Glutamatergic neuron (in vitro differentiated cells): ENCODE results near the gene LTC4S. TPM values are rescaled to one million over a fixed set of nuclear protein-coding genes. Genes with fewer than 3 reads are reported as not detected.
"Not testable (repeated sequence)": the region's sequence is repeated elsewhere in the genome, so short reads cannot be mapped to it uniquely, and the experiment has no call there.

Experiments
- DNase-seq: peaks from one replicate; pipeline ENCODE4 v3.0.0; 2022
- H3K27ac Mint-ChIP-seq: one replicate; pipeline ENCODE4 v1.8.0; 2020; ENCODE audit warnings: mild to moderate bottlenecking, mixed read lengths, inconsistent platforms; ENCODE audit not compliant: unreplicated experiment
- H3K27me3 Mint-ChIP-seq: one replicate; pipeline ENCODE4 v1.8.0; 2020; ENCODE audit warnings: mild to moderate bottlenecking, moderate library complexity, mixed read lengths, inconsistent platforms; ENCODE audit not compliant: unreplicated experiment
- H3K36me3 Mint-ChIP-seq: one replicate; pipeline ENCODE4 v1.8.0; 2020; ENCODE audit warnings: mild to moderate bottlenecking, mixed read lengths, inconsistent platforms; ENCODE audit not compliant: unreplicated experiment
- H3K4me1 Mint-ChIP-seq: one replicate; pipeline ENCODE4 v1.8.0; 2020; ENCODE audit warnings: mild to moderate bottlenecking, low read depth, mixed read lengths, inconsistent platforms; ENCODE audit not compliant: unreplicated experiment
- H3K4me3 Mint-ChIP-seq: one replicate; pipeline ENCODE4 v1.8.0; 2020; ENCODE audit warnings: mild to moderate bottlenecking, mixed read lengths, inconsistent platforms; ENCODE audit not compliant: unreplicated experiment
- H3K9me3 Mint-ChIP-seq: one replicate; pipeline ENCODE4 v1.8.0; 2020; ENCODE audit warnings: mild to moderate bottlenecking, moderate library complexity, mixed read lengths, inconsistent platforms; ENCODE audit not compliant: unreplicated experiment
- total RNA-seq: library from RNA; stranded (reverse); fragmentation: NEBNext Ultra II Directional; extraction: Animal tissue kit (Norgen Biotek cat#: 25700); gene quantifications from one replicate; pipeline ENCODE4 v1.2.1, GENCODE V29; 2021; ENCODE audit not compliant: unreplicated experiment
- TF ChIP-seq, protein P1 (sequence below): fragments of 200-600 bp; sonication (generic); IDR thresholded peaks from one replicate; pipeline ENCODE4 v1.5.0; 2021; ENCODE audit not compliant: partially characterized antibody, unreplicated experiment

The LTC4S gene
- total RNA-seq, 1 donor from 2014 or later, result 0.91 TPM

- H3K4me1 Mint-ChIP-seq, result no peaks in the 10 kb centered on the region
- H3K36me3 Mint-ChIP-seq, result no peaks in the 10 kb centered on the region
- no peak overlapping the region for H3K4me3 Mint-ChIP-seq
- TF ChIP-seq, protein P1, sequence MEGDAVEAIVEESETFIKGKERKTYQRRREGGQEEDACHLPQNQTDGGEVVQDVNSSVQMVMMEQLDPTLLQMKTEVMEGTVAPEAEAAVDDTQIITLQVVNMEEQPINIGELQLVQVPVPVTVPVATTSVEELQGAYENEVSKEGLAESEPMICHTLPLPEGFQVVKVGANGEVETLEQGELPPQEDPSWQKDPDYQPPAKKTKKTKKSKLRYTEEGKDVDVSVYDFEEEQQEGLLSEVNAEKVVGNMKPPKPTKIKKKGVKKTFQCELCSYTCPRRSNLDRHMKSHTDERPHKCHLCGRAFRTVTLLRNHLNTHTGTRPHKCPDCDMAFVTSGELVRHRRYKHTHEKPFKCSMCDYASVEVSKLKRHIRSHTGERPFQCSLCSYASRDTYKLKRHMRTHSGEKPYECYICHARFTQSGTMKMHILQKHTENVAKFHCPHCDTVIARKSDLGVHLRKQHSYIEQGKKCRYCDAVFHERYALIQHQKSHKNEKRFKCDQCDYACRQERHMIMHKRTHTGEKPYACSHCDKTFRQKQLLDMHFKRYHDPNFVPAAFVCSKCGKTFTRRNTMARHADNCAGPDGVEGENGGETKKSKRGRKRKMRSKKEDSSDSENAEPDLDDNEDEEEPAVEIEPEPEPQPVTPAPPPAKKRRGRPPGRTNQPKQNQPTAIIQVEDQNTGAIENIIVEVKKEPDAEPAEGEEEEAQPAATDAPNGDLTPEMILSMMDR, result no peak
- no peak for DNase-seq
- no peak overlapping the region for H3K27ac Mint-ChIP-seq
- H3K9me3 Mint-ChIP-seq, result peaks cover 2% of the 10 kb centered on the region
- peaks cover 6% of the 10 kb centered on the region for H3K27me3 Mint-ChIP-seq
Observed at GRCh38 chr5:179788193-179788854, 5.5 kb upstream of the LTC4S start.

GRCh38 chr5:179789278-179789677, 4.5 kb upstream of the LTC4S start:
- not testable (repeated sequence) for H3K9me3 Mint-ChIP-seq, H3K27me3 Mint-ChIP-seq, DNase-seq, H3K36me3 Mint-ChIP-seq, H3K4me3 Mint-ChIP-seq, H3K27ac Mint-ChIP-seq, H3K4me1 Mint-ChIP-seq

DNA sequence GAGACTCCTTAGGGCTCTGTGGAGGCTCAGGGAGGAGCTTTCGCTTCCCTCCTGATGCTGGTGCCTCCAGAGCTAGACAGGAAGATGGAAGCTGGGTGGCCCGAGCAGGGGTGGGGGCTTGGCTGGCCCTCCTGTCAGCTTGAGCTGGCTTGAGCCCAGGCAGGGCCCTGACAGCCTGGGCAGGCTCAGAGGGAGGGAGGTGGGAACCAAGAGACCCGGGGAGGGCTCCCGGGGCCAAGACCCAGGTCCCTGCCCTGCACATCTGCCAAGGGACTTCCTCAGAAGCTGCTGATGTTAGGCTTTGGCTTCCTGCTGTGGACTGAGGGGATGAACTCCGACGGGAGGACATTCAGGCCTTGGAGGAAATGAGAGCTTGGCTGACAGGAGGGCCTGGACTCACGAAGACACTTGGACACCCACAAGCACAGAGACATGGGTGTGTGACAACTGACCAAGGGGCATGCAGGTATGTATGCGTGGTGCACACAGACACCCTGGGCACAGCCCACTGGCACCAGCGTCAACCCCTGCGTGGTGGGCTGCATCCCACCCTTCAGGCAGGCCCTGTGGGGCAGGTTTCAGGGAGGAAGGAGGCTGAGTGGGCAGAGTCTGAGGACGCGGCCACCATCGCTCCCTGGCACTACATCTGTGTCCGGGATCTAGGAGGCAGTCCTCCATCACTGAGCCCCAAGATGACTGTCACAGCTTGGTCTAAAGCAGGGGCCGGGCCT, 1.7 kb upstream of the LTC4S start:
- Mint-ChIP-seq H3K4me1 (no peaks in the 10 kb centered on the region), H3K4me3 (no peak overlapping the region), H3K9me3 (peaks cover 6% of the 10 kb centered on the region), H3K27me3 (peaks cover 9% of the 10 kb centered on the region), H3K36me3 (peaks cover 4% of the 10 kb centered on the region), H3K27ac (no peak overlapping the region)
- TF ChIP-seq, protein P1, result no peak
- no peak for DNase-seq

DNA sequence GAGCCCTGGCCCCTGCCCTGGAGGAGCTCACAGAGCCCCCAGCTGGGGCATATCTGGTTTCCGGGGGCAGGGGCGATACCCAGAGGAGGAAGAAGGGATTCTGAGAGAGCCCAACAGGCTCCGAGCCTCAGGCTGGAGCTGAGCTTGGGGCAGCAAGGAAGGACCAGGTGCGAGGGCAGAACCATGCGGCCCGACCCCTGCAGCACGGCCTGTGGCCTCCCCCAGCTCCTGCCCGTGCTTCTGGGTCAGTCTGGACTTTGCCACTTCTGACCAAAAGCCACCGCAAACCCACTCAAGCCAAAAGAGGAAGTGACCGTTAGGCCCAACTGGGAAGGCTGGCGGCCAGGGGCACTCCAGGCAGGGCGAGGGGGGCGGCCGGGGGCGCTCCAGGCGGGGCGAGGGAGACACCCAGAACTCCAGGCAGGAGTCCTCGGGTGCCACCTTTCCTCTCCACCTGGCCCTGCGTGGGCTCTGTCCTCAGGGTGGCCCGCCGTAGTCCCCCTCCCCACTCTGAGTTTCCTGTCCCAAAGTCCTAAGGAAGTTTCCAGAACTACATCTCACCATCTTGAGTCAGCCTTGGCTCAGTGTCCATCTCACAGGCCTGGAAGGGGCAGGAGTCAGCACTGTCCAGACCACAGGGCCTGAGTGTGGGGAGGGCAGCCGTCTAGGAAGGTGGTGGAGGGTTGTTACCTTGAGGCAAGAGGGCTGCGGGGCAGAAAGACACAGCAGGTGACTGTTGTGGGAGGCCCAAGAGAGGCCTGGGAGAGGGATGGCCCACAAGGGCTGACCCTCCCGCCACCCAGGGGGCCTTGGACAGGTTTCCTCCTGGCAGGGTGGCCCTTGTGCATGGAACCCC, 946 bp upstream of the LTC4S start:
- Mint-ChIP-seq H3K4me3 (no peak overlapping the region), H3K27me3 (peaks cover 10% of the 10 kb centered on the region), H3K9me3 (peaks cover 6% of the 10 kb centered on the region), H3K36me3 (peaks cover 5% of the 10 kb centered on the region), H3K27ac (no peak overlapping the region), H3K4me1 (no peaks in the 10 kb centered on the region)
- TF ChIP-seq, protein P1, result no peak
- no peak for DNase-seq

GRCh38 chr5:179794171-179794570, 385 bp downstream of the LTC4S start:
- TF ChIP-seq, protein P1, result no peak
- H3K36me3 Mint-ChIP-seq, result peaks cover 5% of the 10 kb centered on the region
- H3K27ac Mint-ChIP-seq, result no peak overlapping the region
- H3K9me3 Mint-ChIP-seq, result peaks cover 6% of the 10 kb centered on the region
- H3K27me3 Mint-ChIP-seq, result peaks cover 10% of the 10 kb centered on the region
- no peak overlapping the region for H3K4me3 Mint-ChIP-seq
- no peak for DNase-seq
- no peaks in the 10 kb centered on the region for H3K4me1 Mint-ChIP-seq
